HG03558 (cell line): ENCODE results near the gene NUPR1.
"Not testable (repeated sequence)": the region's sequence is repeated elsewhere in the genome, so short reads cannot be mapped to it uniquely, and the experiment has no call there.

Experiments used
- ATAC-seq: cut with Tn5 transposase; IDR thresholded peaks from one replicate; pipeline ENCODE4 v1.9.1; 2021; ENCODE audit warnings: moderate number of reproducible peaks; ENCODE audit not compliant: unreplicated experiment; ENCODE audit errors: extremely low read depth

The NUPR1 gene, protein sequence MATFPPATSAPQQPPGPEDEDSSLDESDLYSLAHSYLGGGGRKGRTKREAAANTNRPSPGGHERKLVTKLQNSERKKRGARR

DNA sequence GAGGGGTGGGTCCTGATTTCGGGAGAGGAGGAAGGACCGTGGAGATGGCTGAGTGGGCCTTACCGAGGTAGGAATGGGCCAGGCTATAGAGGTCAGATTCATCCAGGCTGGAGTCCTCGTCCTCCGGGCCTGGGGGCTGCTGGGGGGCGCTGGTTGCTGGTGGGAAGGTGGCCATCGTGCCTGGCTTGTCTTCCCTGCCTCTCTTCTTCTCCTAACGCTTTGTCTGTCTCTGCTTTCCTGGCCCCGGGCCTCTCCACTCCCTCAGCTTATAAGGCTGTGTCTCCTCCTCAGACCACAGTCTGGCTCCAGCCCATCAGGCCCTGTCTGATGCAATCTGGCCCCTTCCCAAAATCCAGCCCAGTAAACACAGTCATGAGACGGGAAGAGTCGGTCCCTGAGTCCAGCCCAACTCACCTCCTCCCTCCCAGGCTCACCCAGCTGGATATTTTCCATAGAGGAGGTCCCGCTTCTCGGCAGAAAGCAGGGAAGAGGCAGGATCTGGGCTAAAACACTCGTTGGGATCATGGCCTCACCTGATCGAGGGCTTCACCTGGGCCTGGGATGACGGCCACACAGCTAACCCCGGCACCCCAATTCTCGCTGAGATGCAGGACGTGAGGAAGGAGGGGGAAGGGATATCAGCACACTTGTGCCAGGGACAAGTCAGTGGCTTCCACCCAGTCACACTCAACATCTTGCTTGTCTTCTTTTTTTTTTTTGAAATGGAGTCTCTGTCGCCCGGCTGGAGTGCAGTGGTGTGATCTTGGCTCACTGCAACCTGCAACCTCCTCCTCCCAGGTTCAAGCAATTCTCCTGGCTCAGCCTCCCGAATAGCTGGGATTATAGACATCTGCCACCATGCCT lies at the start of gene NUPR1:
Gene NUPR1 (minus strand): TSS at position 242 of the 864 bp plus-strand sequence. CDS start 67 bp downstream, at position 175.
- ATAC-seq: no peak

DNA sequence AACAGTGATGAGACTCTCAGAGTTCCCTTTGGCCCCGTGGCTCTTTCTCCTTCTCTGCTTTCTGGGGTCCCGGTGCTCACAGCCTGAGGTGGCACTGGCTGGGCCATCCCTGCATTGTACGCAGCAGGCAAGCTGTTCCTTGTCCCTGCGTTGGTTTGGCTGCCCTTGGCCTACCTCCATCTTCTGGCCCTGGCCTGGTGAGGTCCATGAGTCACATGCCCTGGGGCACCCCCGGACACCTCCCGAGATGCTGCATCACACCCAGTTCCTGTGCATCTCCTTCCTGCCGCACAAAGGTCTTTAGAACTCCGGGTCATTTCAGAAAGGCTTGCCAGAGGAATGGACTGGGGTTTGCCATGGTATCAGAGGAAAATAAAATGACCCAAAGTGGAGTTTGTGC lies 48.6 kb upstream of the NUPR1 start:
- ATAC-seq: no peak

DNA sequence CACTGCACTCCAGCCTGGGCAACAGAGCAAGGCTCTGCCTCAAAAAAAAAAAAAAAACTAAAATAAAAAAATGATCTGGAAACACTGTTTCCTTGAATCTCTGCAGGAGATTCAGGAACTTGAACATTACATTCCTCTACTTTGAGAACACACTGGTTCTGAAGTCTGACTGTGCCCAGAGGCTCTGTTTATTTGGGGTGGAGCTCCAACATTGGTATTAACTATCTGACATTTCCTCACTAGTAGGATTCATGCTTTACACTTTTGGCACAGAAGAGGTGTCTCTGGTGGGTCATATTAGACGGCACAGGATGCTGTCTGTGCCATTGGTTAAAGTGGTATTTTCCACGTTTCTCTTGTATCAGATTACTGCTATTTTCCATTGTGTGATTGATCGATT lies 47.7 kb upstream of the NUPR1 start:
- no peak for ATAC-seq

DNA sequence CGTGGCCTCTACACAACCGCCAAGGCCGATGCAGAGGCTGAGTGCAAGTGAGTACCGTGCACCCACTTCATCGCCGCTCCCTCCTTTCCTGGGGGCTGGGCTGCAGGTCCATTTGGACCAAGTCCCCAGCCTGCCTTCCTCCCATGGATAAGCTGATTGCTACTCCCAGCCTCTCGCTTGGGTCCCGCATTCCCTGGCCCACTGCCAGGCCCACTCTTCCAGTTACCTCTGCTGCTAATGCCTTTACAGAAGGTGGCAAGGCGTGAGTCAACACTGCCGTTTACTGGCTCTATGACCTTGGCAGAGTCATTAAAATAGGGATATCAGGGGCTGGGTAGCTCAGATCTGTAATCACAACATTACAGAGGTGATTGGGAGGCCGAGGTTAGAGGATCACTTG lies 46.9 kb upstream of the NUPR1 start:
- ATAC-seq: no peak

DNA sequence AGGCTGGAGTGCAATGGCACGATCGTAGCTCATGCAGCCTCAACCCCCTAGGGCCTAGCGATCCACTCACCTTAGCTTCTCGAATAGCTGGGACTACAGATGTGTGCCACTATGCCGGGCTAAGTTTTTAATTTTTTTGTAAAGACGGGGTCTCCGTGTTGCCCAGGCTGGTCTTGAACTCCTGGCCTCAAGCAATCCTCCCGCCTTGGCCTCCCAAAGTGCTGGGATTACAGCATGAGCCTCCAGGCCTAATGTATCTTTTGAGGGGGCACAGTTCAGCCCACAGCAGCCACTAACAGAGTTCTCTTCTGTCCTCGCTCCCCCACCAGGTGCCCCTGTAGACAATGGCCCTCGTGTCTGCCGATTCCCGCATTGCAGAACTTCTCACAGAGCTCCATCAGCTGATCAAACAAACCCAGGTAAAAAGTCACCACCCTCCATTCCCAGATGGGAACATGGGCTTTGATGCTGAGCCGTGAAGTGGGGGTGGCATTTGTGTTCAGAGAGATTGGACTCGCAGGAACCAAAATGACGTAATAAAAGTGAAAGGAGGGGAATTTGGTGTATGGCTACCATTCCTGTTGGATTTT lies 42.0 kb upstream of the NUPR1 start:
- ATAC-seq: no peak

DNA sequence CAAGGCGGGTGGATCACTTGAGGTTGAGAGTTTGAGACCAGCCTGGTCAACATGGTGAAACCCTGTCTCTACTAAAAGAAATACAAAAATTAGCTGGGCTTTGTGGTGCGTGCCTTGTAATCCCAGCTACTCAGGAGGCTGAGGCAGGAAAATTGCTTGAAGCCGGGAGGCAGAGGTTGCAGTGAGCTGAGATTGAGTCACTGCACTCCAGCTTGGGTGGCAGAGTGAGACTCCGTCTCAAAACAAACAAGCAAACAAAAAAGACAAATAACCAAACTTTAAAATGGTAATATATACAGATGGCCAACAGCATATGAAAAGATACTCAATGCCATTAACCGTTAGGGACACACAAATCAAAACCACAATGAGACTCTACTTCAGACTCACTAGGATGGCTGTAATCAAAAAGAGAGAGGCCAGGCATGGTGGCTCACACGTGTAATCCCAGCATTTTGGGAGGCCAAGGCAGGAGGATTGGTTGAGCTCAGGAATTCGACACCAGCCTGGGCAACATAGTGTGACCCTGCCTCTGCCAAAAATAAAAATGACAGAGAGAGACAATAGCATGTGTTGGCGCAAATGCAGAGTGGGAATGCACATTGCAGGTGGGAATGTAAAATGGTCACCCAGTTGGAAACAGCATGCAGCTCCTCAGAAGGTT lies 36.8 kb upstream of the NUPR1 start:
- ATAC-seq: no peak

DNA sequence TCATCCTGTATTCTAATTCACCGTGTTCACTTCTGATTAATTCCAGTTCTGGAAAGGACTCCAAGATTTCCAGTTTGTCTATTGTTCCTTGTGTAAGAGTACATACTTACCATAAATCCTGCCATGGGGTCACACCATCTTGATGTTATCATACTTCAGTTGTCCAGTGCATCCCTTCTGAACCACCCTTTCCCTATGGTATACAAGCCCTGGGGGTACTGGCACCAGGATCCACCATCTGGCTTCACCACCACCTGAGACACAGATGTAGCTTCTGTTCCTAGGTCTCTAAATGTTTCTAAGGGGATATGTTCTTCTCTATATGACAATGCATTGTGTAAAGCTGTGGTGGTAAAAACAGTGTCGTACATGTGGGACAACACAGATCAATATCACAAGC lies 36.2 kb upstream of the NUPR1 start:
- ATAC-seq: no peak

DNA sequence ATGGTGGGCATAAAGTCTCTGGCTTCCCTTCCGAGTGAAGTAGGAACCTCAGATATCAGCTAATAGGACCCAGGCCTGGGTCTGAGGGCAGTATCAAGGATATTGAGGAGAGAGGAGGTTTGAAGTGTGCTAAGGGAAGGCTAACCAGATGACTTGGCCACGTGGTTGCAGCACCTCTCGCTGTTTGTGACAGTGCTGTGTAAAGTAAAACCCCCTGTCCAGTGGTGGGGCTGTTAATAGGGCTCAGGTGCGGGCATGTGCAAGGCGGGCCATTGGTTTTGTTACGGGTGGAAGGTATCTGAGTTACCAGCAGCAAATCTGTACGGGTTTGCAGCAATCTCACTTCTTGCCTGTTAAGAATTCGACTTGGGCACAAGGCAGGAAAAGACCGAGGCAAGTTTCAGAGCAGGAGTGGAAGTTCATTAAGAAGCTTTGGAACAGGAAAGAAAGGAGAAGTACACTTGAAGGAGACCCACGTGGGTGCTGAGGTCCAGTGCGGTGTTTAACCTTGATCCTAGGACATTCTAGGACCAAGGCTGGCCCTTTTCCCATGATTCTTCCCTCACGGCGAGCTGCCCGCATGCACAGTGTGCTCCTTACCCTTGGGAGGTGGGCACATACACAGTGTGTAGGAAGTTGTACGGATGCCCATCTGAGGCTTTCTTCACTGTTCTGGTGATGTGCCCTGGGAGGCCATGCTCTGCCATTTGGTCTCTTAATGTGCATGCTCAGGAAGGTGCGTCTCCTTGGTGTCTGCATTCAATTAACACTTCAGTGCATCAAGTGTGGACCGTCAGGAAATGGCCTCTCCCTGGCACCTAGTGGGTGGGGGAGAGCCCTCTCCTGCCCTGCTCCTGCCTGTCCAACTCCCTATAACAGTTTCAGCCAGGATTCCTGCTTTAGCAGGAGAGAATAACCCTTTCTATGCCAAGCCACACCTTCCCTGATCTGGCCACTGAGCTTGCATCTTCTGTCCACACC lies 35.3 kb upstream of the NUPR1 start:
- ATAC-seq: no peak

DNA sequence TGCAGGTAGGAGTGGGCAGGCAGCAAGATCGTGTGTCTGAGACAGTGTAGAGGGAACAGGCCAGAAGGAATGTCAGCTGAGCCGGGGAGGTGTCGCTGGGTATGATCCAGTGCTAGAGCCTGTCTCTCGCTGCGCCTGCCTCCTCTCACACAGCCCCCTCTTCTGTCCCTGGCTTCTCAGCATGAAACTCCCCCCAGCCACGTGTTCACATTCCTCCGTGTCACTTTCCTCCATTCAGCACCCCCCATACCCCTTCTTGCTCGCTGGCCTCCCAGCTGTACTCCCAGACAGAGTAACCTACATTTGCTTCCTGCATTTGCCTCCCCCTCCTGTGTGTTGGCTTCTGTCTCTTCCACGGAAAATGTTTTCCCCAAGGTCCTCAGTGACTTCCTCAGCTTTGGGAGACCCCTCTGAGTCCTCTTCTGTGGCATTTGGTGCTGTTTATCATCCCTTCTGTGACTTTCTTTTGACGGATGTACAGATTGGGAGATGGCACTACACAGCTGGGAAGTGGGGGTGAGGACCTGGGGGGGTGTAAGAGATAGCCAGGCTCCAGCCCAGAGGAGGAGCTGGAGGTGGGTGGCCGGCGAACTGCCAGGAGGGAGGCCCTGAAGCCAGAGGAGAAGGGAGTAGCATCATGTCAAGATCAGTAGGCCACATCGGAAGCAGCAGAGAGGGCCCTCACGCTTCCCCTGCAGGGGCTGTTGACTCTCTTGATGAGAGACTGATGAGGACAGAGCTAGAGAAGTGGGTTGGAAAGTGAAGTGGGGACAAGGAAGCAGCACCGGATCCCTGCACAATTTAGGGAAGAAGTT lies 34.1 kb upstream of the NUPR1 start:
- no peak for ATAC-seq

DNA sequence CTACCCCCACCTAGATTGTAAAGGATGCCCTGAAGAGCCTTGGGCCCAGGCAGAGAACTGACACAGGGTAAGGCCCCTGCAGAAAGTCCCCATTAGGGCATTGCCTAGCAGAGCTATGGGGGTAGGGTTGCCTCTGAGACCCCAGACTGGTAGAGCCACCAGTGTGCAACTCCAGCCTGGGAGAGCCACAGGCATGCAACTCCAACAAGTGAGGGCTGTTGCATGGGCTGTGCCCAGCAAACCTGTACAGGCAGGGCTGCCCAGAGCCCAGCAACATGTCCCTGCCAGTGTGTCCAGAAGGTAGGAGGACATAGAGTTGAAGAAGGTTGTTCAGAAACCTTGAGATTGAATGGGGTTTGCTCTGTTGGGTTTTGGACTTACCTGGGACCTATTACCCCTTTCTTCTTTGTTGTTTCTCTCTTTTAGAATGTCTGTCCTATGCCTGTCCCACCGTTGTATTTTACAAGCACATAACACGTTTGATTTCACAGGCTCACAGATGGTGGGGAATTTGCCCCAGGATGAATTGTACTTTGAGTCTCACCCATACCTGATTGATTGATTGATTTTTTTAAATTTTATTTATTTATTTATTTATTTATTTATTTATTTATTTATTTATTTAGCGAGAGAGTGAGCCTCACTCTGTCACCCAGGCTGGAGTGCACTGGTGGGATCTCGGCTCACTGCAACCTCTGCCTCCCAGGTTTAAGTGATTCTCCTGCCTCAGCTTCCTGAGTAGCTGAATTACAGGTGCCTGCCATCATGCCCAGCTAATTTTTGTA lies 31.4 kb upstream of the NUPR1 start:
- no peak for ATAC-seq

DNA sequence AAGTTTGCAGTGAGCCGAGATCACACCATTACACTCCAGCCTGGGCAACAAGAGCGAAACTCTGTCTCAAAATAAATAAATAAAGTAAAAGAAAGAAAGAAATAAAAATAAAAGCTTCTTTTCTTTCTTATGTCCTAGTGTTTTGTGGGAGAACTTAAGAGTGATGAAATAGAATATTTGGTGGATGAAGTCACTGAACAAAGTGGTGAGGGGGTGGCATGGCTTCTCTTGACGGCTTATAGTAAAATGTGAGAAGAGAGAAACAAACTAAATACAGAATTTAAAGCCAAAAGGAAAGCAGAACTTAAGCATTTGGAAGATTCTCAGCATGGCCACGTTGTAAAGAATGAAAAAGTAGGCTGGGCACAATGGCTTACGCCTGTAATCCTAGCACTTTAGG lies 30.2 kb upstream of the NUPR1 start:
- ATAC-seq: no peak

DNA sequence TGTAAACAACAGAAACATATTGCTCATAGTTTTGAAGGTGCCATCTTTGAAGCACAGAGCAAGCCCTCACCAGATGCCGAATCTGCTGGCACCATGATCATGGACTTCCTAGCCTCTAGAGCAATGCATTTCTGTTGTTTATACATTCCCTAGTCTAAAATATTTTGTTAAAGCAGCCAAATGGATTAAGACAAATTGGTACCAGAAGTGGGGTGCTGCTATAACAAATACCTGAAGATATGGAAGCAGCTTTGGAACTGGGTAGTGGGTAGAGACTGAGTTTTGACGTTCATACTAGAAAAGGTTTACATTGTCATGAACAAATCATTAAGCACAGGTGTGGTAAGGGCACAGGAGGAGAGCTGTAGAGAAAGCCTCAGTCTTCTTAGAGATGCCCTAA lies 28.5 kb upstream of the NUPR1 start:
- no peak for ATAC-seq

DNA sequence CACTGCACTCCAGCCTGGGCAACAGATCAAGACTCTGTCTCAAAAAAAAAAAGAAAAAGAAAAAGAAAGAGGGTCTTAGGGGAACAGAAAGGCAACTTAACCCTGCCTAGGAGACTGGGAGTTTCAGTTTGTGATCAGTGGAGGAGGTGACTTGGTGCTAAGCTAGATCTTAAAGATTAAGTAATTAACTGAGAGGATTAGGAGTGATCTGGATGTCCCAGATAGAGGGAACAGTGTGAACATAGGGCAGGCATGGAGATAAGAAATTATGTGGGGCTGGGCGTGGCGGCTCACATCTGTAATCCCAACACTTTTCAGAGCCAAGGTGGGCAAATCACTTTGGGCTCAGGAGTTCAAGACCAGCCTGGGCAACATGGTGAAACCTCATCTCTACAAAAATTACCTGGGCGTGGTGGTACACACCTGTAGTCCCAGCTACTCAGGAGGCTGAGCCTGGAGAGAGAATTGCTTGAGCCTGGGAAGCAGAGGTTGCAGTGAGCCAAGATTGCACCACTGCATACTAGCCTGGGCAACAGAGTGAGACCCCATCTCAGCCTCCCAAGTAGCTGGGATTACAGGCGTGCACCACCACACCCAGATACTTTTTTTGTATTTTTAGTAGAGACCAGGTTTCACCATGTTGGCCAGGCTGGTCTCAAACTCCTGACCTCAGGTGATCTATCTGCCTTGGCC lies 27.6 kb upstream of the NUPR1 start:
- ATAC-seq: not testable (repeated sequence)

DNA sequence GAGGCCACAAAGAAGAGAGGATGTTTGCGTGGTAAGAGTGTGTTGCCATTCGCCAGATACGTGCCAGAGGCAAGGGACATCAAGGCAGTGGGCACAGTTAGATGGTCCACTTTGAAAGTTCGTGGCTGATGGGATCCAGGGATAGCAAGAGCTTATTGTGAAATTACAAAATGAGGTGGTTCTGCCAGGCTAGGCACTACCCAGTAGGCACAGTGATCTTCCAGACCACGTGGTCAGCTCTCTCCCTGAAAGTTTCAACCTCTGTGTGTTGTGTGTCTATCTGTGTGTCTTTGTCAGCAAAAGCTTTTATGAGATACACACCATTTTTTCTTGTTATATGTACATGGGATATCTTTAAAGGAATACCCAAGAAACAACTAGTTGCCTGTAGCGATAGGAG lies 24.4 kb upstream of the NUPR1 start:
- no peak for ATAC-seq

DNA sequence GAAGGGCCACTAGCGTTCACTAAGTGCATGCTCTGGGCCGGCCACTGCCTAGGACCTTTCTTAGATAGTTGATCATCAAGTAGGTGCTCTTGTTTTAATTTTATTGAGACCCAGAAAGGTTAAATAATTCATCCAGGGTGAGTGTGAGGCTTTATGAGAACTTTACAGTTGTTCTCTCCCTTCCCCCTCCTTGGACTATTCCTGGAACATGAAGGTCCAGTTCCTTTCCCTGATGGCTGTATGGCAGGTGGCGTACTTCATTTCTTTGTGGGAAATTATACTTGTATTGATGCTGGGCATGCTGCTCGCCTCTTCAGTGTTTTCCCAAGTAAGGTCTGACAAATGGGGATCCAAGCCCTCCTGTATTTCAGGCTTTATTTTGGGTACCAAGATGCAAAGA lies 23.4 kb upstream of the NUPR1 start:
- no peak for ATAC-seq

DNA sequence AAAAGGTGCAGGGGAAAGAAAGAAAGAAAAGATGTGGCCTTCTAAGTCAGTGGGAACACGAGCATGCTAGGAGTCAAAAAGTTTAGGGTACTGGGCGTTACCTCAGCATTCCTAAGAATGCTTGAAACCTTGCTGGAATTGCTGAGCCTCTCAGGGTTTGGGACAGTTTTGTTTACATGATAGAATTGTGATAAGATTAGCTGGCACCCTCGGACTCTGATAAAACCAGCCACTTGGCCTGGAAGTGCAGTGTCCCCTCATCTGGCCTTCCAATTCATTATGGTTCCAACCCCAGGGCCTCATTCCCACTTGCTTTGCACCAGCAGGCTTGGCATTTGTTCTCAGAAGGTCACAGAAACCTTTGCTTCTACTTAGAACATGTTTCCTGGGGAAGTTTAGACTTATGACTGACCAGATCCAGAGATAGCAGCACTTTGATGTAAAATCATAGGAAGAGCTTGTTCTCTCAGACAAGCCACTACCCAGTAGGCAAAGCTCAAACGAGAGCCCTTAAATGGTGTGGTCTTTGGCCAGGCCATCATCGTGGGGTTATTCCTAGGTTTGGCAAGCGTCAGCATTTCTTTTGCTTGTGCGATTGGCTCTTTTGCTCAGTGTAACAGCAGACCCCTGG lies 22.9 kb upstream of the NUPR1 start:
- ATAC-seq: no peak

DNA sequence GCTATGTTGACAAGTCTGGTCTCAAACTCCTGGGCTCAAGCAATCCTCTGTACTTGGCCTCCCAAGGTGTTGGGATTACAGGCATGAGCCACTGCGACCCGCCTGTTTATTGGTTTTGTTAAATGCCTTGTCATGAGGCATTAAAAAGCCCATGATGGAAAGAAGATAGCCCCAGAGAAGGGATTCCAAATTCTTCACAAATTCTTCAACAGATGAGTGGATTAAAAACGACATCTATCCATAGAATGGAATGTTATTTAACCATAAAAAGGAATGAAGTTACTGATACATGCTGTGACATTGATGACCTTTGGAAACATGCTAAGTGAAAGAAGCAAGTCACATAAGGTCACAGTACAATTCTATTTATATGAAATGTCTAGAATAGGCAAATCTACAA lies 19.7 kb upstream of the NUPR1 start:
- ATAC-seq: no peak
